M059J (cell line): ENCODE data around the gene TNFAIP6. TPM values are rescaled to one million over a fixed set of nuclear protein-coding genes. Genes with fewer than 3 reads are reported as not detected.

Experiments used
- DNase-seq: peaks from one replicate; pipeline ENCODE4 v3.0.0-alpha.2; 2012; ENCODE audit warnings: low read depth
- total RNA-seq: library from RNA; depleted of rRNA; stranded (reverse); fragments of >200 nt; shearing (Covaris generic); gene quantifications from 2 replicates; pipeline ENCODE4 v1.2.3, GENCODE V29; 2014

The TNFAIP6 gene
- total RNA-seq, 1 experiment from 2014 or later = not detected

DNA sequence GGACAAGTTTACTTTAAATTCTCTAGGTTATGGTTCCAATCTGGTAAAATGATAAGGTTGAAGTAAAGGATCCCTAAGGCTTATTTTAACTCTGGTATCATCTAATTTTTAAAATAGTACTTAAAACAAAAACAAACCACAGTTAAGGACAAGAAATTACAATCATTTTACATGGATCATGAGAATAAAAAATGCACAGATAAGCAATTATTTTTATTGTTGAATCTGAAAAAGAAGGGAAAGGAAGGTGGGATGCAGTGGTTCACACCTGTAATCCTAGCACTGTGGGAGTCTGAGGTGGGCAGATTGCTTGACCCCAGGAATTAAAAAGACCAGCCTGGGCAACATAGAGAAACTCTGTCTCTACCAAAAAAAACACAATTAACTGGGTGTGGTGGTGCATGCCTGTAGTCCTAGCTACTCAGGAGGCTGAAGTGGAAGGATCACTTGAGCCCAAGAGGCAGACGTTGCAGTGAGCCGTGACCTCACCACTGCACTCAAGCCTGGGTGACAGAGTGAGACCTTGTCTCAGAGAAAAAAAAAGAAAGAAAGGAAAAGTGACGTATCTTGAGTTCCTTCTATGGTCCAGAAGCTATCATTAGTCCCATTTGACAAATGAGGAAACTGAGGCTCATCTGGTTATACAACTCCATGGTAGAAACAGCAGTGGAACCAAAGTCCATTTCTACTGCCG lies 2.5 kb downstream of the TNFAIP6 start:
- DNase-seq = no peak

GRCh38 chr2:151361674-151362370 lies 4.4 kb downstream of the TNFAIP6 start:
- DNase-seq = peak; percentile 13

- DNase-seq = no peak
Measured at GRCh38 chr2:151363709-151364108, 6.3 kb downstream of the TNFAIP6 start.

GRCh38 chr2:151367571-151367970 lies 10.2 kb downstream of the TNFAIP6 start:
- peak; percentile 59 for DNase-seq

DNA sequence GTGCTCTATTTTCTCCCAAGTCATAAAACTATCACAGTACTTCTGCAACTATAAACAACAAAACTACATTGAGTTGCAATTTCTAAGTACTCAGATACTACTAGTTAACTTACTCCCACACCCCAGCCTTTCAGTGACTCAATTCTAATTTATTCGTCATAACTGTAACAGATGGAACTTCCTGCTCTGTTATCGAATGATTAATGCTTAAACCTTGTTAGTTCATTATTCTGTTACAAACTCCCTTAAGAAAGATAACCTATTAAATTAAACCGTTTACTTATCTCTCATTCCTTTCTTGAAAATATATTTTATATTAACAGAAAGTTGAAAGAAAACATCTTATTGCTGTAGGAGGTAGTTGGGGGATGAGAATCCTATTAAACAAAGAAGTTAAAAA lies 17.0 kb downstream of the TNFAIP6 start:
- peak; percentile 82 for DNase-seq

DNA sequence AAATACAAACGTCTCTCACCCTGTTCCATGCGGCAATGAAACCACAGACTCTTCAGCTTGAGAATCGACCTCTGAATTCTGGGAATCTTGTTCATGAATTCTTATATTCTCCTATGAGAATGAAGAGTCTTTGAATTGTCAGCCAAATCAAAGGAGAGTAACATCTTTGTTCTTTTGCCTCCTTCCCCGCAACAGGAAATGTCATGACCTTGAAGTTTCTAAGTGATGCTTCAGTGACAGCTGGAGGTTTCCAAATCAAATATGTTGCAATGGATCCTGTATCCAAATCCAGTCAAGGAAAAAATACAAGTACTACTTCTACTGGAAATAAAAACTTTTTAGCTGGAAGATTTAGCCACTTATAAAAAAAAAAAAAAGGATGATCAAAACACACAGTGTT lies 21.8 kb downstream of the TNFAIP6 start:
- no peak for DNase-seq

DNA sequence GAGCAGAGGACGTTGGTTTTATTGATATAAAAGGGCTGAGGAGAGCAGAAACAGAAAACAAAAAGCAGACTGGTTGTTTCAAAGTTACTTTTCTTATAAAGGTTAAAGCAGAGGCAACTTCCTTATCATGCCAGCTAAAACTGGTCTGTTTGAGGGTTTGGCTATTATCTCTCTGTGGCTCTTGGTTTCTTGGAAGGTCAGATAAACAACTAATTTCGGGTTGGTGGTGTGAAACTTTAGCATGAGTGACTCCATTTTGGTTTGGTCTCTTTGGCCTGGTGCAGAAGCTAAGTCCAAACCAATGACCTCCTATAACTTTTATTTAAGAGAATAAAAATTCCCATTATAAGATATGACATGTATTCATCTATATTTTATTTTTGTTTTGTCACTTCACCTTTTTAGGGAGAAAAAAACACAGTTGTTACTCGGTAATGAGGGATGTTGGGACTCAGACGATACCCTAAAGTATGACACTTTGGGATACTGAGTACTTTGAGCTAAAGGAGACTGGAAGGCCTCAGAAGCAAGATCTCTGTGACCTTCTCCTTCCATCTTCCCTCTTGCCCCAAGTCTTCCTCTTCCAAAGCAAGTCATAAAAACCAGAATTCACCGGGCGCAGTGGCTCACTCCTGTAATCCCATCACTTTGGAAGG lies 23.3 kb downstream of the TNFAIP6 start:
- no peak for DNase-seq

- DNase-seq = peak; percentile 18
Measured at GRCh38 chr2:151381266-151381665, 23.9 kb downstream of the TNFAIP6 start.

DNA sequence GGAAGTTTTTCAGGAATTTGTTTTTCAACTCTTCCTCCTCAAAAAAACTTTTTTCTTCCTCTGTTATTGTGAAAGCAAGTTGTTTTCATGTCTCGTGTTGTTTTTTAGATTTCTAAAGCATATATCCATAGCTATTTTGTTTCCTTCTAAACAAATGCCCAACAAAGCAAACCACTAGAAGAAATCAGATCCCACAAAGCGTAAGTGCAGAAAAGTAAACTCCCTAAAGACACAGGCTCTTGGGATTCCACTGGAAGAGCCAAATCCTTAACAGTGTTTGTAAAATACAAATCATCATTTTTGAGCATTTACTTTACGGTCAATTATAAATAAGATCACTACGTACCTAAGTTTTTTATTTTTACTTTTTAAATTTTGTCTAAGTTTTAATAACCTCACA lies 30.6 kb downstream of the TNFAIP6 start:
- DNase-seq = no peak

GRCh38 chr2:151391436-151391835 lies 34.0 kb downstream of the TNFAIP6 start:
- DNase-seq = no peak

DNA sequence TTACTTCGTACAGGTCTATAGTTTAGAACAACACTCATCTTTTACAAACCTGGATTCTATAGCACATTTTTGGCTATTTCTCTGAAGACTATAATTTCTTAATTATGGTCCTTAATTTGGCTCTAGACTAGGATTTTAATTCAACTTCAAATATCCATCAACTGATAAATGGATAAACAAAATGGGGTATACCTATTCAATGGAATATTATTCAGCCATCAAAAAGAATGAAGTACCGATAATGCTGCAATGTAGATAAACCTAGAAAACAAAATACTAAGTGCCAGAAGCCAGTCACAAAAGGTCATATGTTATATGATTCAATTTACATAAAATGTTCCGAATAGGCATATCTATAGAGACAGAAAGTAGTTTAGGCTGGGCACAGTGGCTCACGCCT lies 37.1 kb downstream of the TNFAIP6 start:
- DNase-seq = no peak

- DNase-seq = no peak
Measured at GRCh38 chr2:151395509-151396374, 38.4 kb downstream of the TNFAIP6 start.

DNA sequence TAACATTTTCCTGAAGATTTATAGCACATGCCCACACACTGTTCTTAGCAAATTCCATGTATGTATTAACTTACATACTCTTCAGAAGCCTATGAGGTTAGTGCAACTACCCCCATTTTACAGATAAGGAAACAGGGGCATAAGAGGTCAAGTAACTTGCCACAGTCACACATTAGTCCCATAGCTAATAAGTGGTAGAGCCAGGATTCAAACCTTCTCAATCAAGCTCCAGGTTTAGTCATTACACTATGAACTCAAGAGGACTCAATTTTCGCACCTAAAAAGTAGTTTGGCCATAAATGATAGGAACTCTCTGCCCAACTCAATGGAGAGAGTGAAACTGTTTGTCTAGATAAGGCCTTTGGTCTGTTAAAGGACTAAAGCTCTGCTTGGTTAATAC lies 42.6 kb downstream of the TNFAIP6 start:
- no peak for DNase-seq

- no peak for DNase-seq
Measured at GRCh38 chr2:151401149-151401548, 43.8 kb downstream of the TNFAIP6 start.

- no peak for DNase-seq
Measured at GRCh38 chr2:151403914-151404313, 46.5 kb downstream of the TNFAIP6 start.

DNA sequence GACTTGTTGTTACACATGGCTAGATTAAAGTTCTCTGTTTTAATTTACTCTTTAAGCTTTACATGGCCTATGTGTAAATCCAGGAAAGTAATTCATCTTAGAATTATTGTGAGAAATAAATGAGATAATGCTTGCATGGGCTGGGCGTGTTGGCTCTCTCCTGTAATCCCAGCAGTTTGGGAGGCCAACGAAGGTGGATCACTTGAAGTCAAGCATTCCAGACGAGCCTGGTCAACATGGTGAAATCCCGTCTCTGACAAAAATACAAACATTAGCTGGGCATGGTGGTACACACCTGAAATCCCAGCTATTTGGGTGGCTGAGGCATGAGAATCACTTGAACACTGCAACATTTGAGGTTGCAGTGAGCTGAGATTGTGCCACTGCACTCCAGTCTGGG lies 48.0 kb downstream of the TNFAIP6 start:
- no peak for DNase-seq

GRCh38 chr2:151407281-151407680 lies 49.9 kb downstream of the TNFAIP6 start:
- DNase-seq = no peak

DNA sequence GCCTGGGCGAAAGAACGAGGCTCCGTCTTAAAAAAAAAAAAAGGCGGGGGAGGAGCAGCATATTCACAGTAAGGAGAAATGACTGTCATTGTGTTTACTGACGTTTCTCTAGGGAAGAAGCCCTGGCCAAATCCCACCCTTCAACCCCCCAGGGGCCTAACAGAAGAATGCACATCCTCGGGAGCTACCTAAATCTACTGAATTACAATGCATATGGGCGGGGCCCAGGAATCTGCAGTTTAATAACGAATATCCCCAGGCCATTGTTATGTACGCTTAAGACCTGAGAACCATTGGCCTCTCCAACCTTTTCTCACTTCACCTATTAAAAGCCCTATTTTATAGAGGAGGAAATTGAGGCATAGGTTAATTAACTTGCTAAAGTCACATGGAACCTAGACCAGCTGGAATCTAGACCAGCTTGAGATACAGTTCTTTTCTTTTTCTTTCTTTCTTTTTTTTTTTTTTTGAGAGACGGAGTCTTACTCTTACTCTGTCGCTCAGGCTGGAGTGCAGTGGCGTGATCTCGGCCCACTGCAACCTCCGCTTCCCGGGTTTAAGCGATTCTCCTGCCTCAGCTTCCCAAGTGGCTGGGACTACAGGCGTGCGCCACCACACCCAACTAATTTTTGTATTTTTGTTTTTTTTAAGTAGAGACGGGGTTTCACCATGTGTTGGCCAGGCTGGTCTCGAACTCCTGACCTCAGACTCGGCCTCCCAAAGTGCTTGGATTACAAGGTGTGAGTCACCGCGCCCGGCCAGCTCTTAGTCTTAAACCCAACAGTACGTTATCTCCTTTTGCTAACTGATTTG lies 51.6 kb downstream of the TNFAIP6 start:
- DNase-seq = no peak

DNA sequence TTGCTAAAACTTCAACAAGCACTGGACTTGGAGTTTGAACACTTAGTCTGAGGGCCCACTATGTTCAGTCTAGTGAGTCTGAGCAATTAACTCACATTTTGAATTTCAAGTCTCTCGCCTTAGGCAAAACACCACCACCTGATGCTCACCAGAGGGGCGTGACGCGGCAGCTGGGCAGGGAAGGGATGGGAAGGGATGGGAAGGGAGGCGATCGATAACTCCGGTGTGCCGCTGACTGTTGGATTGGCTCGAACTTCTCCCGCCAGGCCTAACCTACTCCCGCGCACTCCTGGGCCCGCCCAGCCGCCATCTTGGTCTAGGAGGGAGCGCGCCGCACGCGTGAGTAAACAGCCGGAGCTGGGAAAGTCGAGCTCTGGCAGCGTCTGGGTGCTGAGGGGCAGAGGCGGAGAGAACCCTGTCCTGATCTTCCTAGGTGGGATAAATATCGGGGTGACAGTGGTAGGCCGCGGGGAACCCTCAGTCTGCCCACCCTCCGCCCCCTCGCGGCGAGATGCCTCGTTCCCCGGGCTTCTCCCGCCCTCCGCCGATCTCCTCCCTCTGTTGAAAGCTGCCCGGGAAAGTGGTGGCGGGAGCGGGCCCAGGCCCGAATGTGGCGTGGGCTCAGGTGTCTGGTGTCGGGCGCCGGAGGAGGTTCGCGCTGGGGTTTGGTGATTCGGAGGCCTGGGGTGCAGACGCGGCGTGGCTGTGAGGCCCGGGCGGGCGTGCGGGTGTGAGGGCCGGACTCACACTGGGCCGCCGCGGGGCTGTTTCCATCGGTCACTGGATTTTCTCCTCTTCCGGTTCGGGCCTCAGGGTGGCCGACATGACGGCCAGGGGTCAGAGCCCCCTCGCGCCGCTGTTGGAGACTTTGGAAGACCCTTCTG lies 52.5 kb downstream of the TNFAIP6 start, which contains the start of gene RIF1:
RIF1 (plus strand) TSS at position 302 of the 884 bp plus-strand sequence; CDS start at position 824, 522 bp downstream.
- peak; percentile 94 for DNase-seq

- DNase-seq = peak; percentile 54
Measured at GRCh38 chr2:151410485-151410834, 53.1 kb downstream of the TNFAIP6 start.
